ENCODE data around the gene INO80B.
"Not testable (repeated sequence)": the region's sequence is repeated elsewhere in the genome, so short reads cannot be mapped to it uniquely, and the experiment has no call there.

The INO80B gene

GRCh38 chr2:74482801-74483674 lies 28.2 kb downstream of the INO80B start, which contains the start of the genes CCDC142 and TTC31:
Gene CCDC142 (minus strand): TSS chr2:74482998. CDS start chr2:74482837, 161 bp downstream.
Gene TTC31 (plus strand): TSS chr2:74483081. CDS start chr2:74483096, 15 bp downstream.
- DNase-seq, result peak; percentile 56

GRCh38 chr2:74483675-74484164 lies 28.8 kb downstream of the INO80B start:
- DNase-seq, result not testable (repeated sequence)

- DNase-seq, result no peak
Measured at GRCh38 chr2:74486141-74486540, 31.3 kb downstream of the INO80B start.

- DNase-seq, result no peak
Measured at GRCh38 chr2:74488643-74489481, 34.0 kb downstream of the INO80B start.

GRCh38 chr2:74489906-74490305 lies 35.0 kb downstream of the INO80B start:
- DNase-seq, result no peak

GRCh38 chr2:74491648-74492544 lies 37.0 kb downstream of the INO80B start:
- DNase-seq, result no peak

GRCh38 chr2:74493546-74493945 lies 38.7 kb downstream of the INO80B start:
- DNase-seq, result no peak

- no peak for DNase-seq
Measured at GRCh38 chr2:74495440-74495839, 40.6 kb downstream of the INO80B start.

- no peak for DNase-seq
Measured at GRCh38 chr2:74496997-74497776, 42.3 kb downstream of the INO80B start.

GRCh38 chr2:74497777-74498499 lies 43.1 kb downstream of the INO80B start:
- no peak for DNase-seq

GRCh38 chr2:74498500-74499266 lies 43.8 kb downstream of the INO80B start:
- DNase-seq, result no peak

- DNase-seq, result no peak
Measured at GRCh38 chr2:74499267-74499939, 44.5 kb downstream of the INO80B start, which contains the start of gene LBX2. Gene LBX2 (minus strand): TSS chr2:74499603. CDS start chr2:74499537, 66 bp downstream.

GRCh38 chr2:74499940-74500577 lies 45.2 kb downstream of the INO80B start:
- no peak for DNase-seq

GRCh38 chr2:74500578-74500946 lies 45.7 kb downstream of the INO80B start:
- no peak for DNase-seq

GRCh38 chr2:74501335-74502071 lies 46.6 kb downstream of the INO80B start:
- DNase-seq, result no peak

- no peak for DNase-seq
Measured at GRCh38 chr2:74502147-74502719, 47.3 kb downstream of the INO80B start.

GRCh38 chr2:74502720-74503505 lies 48.0 kb downstream of the INO80B start:
- no peak for DNase-seq

Measured in NCI-H187 treated with DMSO at 0.1 percent for 48 hours (cell line).